Loucy (cell line): ENCODE results near the gene C11orf68.
A peak's percentile ranks its signal among the peaks of the same experiment; 100 is the strongest.

Source experiments
- H2AFZ ChIP-seq: fragments of 200-600 bp; sonication (generic); 2 replicates; pipeline ENCODE4 v1.6.0; 2016; ENCODE audit warnings: antibody characterized with exemption, mild to moderate bottlenecking, low read length, moderate library complexity
- H3F3A ChIP-seq: fragments of 200-600 bp; 2 replicates; pipeline ENCODE4 v1.6.0; 2016; ENCODE audit warnings: antibody characterized with exemption, low read depth, mild to moderate bottlenecking
- H3K27me3 ChIP-seq: fragments of 200-600 bp; sonication (generic); 2 replicates; pipeline ENCODE4 v1.6.1; 2014; ENCODE audit warnings: low read length, mild to moderate bottlenecking; ENCODE audit not compliant: insufficient read depth, poor library complexity, severe bottlenecking
- H3K36me3 ChIP-seq: fragments of 200-600 bp; sonication (generic); 2 replicates; pipeline ENCODE4 v1.6.1; 2016; ENCODE audit warnings: low read length; ENCODE audit not compliant: insufficient read depth
- H3K4me1 ChIP-seq: fragments of 200-600 bp; sonication (generic); 2 replicates; pipeline ENCODE4 v1.5.1; 2014; ENCODE audit warnings: low read length, mild to moderate bottlenecking; ENCODE audit not compliant: insufficient read depth, poor library complexity, severe bottlenecking
- H3K4me2 ChIP-seq: fragments of 200-600 bp; sonication (generic); 2 replicates; pipeline ENCODE4 v1.6.0; 2014; ENCODE audit warnings: antibody characterized with exemption, low read length, low read depth, mild to moderate bottlenecking; ENCODE audit not compliant: poor library complexity, severe bottlenecking
- H3K4me3 ChIP-seq: fragments of 200-600 bp; sonication (generic); 2 replicates; pipeline ENCODE4 v1.5.1; 2014; ENCODE audit warnings: low read length, mild to moderate bottlenecking, mixed read lengths; ENCODE audit not compliant: poor library complexity, severe bottlenecking
- H3K79me2 ChIP-seq: fragments of 200-600 bp; sonication (generic); 2 replicates; pipeline ENCODE4 v1.6.1; 2014; ENCODE audit warnings: low read length; ENCODE audit not compliant: insufficient read depth
- H3K9ac ChIP-seq: fragments of 200-600 bp; sonication (generic); 2 replicates; pipeline ENCODE4 v1.6.0; 2014; ENCODE audit warnings: mild to moderate bottlenecking, low read depth, low read length, moderate library complexity; ENCODE audit not compliant: poor library complexity, severe bottlenecking
- H3K9me2 ChIP-seq: fragments of 200-600 bp; sonication (generic); replicated peaks from 2 replicates; pipeline ENCODE4 v1.6.1; 2016; ENCODE audit warnings: low read depth, low read length, mixed read lengths
- H3K9me3 ChIP-seq: fragments of 200-600 bp; sonication (generic); 2 replicates; pipeline ENCODE4 v1.6.1; 2014; ENCODE audit warnings: mild to moderate bottlenecking, antibody characterized with exemption, low read length, low read depth; ENCODE audit not compliant: insufficient read depth
- H4K20me1 ChIP-seq: fragments of 200-600 bp; sonication (generic); 2 replicates; pipeline ENCODE4 v1.6.0; 2014; ENCODE audit warnings: antibody characterized with exemption, low read length, mild to moderate bottlenecking; ENCODE audit not compliant: insufficient read depth, poor library complexity, severe bottlenecking
- CTCF ChIP-seq: fragments of 200-600 bp; sonication (generic); conservative IDR thresholded peaks from 2 replicates; pipeline ENCODE4 v1.5.1; 2014; ENCODE audit warnings: mild to moderate bottlenecking, antibody characterized with exemption, low read length
- EZH2phosphoT487 ChIP-seq: fragments of 200-600 bp; IDR thresholded peaks from 2 replicates; pipeline ENCODE4 v1.6.1; 2018; ENCODE audit warnings: antibody characterized with exemption, mild to moderate bottlenecking, moderate library complexity, borderline replicate concordance

Gene C11orf68

GRCh38 chr11:65919141-65919572, 295 bp upstream of the C11orf68 start, which contains the start of gene DRAP1:
DRAP1 (plus strand) TSS chr11:65919426; CDS start chr11:65919502, 76 bp downstream.
- Histone ChIP-seq H4K20me1 (peaks cover 15% of the 10 kb centered on the region), H3K9ac (peak within 1 kb of the TSS; percentile 93), H3F3A (no peaks in the 10 kb centered on the region), H3K4me1 (peaks cover 33% of the 10 kb centered on the region), H3K79me2 (peaks cover 43% of the 10 kb centered on the region), H3K4me3 (peak within 1 kb of the TSS; percentile 99), H3K9me2 (no peaks in the 10 kb centered on the region), H3K4me2 (peak within 1 kb of the TSS; percentile 98), H3K9me3 (no peaks in the 10 kb centered on the region), H3K36me3 (peaks cover 8% of the 10 kb centered on the region; the same call in 1 of the 2 replicates), H2AFZ (peak within 1 kb of the TSS; percentile 94), H3K27me3 (no peaks in the 10 kb centered on the region)
- TF ChIP-seq EZH2phosphoT487 (no peak), CTCF (no peak)

- Histone ChIP-seq H3K9me3 (no peaks in the 10 kb centered on the region), H4K20me1 (peaks cover 15% of the 10 kb centered on the region), H3K36me3 (peaks cover 6% of the 10 kb centered on the region; the same call in 1 of the 2 replicates), H3K79me2 (peaks cover 43% of the 10 kb centered on the region), H3K27me3 (no peaks in the 10 kb centered on the region), H2AFZ (no peak overlapping the region), H3K4me1 (peaks cover 33% of the 10 kb centered on the region), H3K9me2 (no peaks in the 10 kb centered on the region), H3K9ac (peak overlapping the region; percentile 93), H3K4me3 (peak overlapping the region; percentile 99), H3K4me2 (peak overlapping the region; percentile 97), H3F3A (no peaks in the 10 kb centered on the region)
- no peak for TF ChIP-seq EZH2phosphoT487
- TF ChIP-seq CTCF, result no peak
These were observed 1.2 kb downstream of the C11orf68 start for GRCh38 chr11:65917434-65918210.

GRCh38 chr11:65917077-65917433, 1.8 kb downstream of the C11orf68 start:
- Histone ChIP-seq H3K9me2 (no peaks in the 10 kb centered on the region), H4K20me1 (peaks cover 15% of the 10 kb centered on the region), H3K9ac (peak overlapping the region; percentile 93), H3K4me3 (peak overlapping the region; percentile 99), H3K4me2 (peak overlapping the region; percentile 97), H3K27me3 (no peaks in the 10 kb centered on the region), H2AFZ (no peak overlapping the region), H3F3A (no peaks in the 10 kb centered on the region), H3K36me3 (no peaks in the 10 kb centered on the region; the same call in 1 of the 2 replicates), H3K79me2 (peaks cover 43% of the 10 kb centered on the region), H3K4me1 (peaks cover 33% of the 10 kb centered on the region), H3K9me3 (no peaks in the 10 kb centered on the region)
- TF ChIP-seq CTCF (no peak), EZH2phosphoT487 (no peak)
